ENCODE data around the gene PAGE2.
A peak's percentile ranks its signal among the peaks of the same experiment; 100 is the strongest.
"Not testable (repeated sequence)": the region's sequence is repeated elsewhere in the genome, so short reads cannot be mapped to it uniquely, and the experiment has no call there.

The PAGE2 gene

DNA sequence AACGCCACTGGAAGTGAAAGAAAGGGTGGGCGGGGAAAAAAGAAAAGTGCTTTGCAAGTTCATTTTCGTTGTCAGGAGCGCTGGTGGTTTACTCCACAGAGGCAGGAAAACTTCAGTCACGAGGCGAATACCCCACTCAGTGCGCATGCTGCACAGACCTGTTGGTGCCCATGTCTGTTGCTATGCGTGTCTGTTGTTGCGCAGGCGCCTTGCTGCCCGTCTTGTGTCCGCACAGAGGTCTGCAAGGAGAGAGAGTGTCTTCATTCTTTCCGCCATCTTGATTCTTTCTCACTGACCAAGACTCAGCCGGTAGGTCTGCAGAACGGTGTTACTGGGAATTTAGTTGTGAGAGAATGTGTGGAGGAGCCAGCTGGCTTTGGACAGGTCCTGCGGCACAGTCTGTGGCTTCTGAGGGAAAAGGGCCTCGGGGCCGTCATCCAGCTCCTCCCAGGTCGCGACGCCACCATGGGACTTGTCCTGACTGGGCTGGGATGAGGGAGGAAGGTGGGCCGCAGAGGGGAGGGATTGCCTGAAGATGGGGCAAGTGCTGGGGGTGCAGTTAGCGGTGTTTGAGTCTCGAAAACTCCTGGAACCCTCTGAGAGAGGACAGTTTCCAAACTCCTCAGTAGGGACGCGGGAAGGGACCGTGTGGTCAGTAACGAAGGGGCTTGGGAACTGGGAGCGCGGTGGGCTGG, at the start of gene PAGE2:
PAGE2 (plus strand) TSS at position 224 of the 695 bp plus-strand sequence. CDS start 1,003 bp downstream, outside the sequence.
- DNase-seq: no peak

DNA sequence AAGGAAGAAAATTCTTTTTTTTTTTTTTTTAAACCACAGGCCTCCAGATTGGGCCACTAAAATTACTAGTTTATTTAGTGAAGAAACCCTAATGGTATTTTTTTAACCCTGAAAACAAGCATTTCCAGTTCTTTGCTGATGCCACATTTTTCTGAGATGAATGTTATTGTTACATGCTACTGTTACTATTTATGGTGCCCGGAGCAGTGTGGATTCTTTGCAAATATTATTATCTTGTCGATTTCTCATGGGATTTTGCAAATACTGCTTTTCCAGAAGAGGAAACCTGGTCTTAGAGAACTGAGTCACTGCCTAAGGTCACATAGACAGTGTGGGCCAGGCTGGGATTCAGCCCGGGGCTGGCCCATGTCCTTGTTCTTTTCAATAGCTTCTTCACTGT, 49.3 kb upstream of the PAGE2 start:
- DNase-seq: no peak

GRCh38 chrX:55041514-55041913, 47.3 kb upstream of the PAGE2 start:
- no peak for DNase-seq

- DNase-seq: not testable (repeated sequence)
Observed at GRCh38 chrX:55050599-55050998, 38.2 kb upstream of the PAGE2 start.

- peak in 1 of 2 experiments; percentile 11 for DNase-seq
Observed at GRCh38 chrX:55056820-55057674, 31.8 kb upstream of the PAGE2 start.

DNA sequence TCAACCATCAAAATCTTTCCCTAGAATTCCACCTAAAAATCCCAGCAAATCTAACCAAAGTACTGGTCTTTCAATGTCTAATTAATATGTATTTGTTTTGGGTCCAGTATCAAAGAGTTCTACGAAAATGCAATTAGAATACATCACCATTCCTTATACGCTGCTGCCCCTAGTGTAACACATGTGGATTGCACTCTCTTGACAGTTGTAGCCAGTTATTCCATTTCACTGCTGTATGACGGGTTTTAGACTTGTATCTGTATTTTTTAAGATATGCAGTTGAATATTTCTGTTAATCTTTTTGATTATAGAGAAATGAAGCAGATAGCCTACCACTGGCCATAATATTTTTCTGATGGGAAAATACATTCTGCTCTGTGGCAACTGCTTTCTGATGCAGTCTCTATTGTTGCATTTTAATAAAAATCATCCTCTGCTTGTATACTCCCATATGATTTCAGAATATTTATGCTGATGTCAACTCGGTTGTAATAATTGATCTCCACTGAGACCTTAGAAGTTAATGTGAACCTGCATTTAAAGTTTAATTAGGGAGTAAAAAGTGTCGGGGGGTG, 31.1 kb upstream of the PAGE2 start:
- peak in 1 of 2 experiments; percentile 11 for DNase-seq

GRCh38 chrX:55067180-55067579, 21.6 kb upstream of the PAGE2 start:
- not testable (repeated sequence) for DNase-seq

DNA sequence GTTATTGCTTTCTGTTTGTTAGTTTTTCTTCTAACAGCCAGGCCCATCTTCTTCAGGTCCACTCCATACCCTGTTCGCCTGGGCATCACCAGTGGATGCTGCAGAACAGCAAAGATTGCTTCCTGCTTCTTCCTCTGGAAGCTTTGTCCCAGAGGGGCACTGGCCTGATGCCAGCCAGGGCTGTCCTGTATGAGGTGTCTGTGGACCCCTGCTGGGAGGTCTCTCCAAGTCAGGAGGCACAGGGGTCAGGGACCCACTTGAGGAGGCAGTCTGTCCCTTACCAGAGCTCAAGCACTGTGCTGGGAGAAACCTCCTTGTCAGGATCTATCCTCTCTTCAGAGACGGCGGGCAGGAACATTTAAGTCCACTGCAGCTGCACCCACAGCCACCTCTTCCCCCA, 16.5 kb upstream of the PAGE2 start:
- DNase-seq: no peak

DNA sequence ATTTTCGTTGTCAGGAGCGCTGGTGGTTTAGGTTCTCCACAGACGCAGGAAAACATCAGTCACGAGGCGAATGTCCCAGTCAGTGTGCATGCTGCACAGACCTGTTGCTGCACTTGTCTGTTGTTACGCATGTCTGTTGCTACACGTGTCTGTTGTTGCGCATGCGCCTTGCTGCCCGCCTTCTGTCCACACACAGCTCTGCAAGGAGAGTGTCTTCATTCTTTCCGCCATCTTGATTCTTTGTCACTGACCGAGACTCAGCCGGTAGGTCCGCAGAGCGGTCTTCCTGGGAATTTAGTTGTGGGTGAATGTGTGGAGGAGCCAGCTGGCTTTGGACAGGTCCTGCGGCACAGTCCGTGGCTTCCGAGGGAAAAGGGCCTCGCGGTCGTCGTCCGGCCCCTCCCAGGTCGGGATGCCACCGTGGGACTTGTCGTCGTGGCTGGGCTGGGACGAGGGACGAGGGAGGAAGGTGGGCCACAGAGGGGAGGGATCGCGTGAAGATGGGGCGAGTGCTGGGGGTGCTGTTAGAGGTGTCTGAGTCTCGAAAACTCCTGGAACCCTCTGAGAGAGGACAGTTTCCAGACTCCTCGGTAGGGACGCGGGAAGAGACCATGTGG, 13.9 kb upstream of the PAGE2 start, which contains the start of gene PAGE2B:
PAGE2B (plus strand) TSS at position 180 of the 617 bp plus-strand sequence. CDS start 1,012 bp downstream, outside the sequence.
- no peak for DNase-seq

- no peak for DNase-seq
Observed at GRCh38 chrX:55098691-55099090, 9.9 kb downstream of the PAGE2 start.

DNA sequence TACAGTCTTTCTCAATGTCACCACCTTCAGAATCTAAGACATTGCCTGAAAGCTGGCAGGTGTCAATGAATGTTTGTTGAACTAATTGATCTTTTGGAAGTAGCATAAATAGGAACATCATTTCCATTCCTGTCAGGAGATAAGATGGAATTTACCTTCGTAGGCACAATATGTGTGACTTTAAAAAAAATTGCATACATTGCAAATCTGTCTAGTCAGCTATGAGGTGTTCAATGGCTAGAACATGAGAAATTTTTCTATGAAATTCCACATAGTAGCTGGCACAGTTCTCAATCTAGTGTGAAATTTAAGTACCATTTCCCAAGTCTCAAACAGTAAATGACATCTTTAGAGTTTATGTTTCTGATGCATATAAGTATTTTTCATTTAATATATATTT, 10.3 kb downstream of the PAGE2 start:
- DNase-seq: no peak

- DNase-seq: no peak
Observed at GRCh38 chrX:55102754-55103153, 13.9 kb downstream of the PAGE2 start.

DNA sequence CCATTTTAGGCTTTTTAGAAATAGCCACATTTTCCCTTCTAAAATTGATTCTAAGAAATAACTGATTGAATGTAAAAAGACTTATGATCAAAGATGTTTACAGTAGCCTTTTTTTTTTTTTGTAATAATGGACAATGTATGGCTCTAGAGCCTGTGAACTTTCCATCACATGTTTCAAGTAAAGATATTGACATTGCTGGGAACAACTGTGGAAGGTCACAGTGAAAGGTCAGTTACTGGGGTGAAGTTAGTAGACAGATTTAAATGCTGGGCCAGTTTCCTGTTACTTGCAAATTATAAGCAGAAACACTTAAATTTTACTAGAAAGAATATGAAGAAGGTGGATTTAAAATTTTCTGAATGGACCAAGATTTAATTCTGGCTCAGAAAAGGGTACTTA, 18.4 kb downstream of the PAGE2 start:
- no peak for DNase-seq

DNA sequence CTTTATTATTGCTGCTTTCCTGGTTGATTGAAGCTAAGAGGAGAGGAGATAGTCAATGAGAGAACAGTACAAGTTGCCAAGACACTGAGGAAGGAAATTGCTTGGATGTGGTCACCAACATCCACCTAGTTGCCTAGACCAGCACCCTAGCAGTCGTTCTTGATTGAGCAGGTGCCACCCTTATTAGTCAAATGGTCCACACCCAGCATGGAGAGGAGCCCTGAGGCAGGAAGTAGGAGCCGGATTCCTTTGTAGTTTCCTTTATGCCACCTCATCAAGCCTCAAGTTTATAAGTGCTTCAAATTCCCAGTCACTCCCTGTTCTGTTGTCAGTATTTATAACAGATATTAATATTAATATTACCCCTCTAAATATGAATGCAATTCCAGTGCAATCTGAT, 19.1 kb downstream of the PAGE2 start:
- DNase-seq: no peak

DNA sequence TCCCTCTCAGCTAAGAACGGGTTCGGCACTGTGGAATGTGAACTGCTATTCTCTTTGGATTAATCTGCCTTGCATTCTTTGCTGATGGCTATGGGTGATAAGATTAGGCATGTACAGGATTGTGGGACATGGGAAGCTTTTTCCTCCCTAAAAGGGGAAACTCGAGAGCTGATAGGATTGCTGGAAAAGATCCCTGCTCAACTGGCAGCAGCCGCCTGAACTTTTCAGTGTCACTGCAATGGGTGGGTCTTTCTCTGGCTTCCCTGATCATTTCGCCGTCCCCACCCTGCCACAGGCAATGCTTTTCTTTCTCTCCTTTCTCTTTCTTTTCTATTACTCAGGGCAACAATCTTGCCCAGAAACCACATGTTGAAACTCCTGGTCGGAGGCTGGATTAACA, 20.5 kb downstream of the PAGE2 start:
- DNase-seq: no peak

DNA sequence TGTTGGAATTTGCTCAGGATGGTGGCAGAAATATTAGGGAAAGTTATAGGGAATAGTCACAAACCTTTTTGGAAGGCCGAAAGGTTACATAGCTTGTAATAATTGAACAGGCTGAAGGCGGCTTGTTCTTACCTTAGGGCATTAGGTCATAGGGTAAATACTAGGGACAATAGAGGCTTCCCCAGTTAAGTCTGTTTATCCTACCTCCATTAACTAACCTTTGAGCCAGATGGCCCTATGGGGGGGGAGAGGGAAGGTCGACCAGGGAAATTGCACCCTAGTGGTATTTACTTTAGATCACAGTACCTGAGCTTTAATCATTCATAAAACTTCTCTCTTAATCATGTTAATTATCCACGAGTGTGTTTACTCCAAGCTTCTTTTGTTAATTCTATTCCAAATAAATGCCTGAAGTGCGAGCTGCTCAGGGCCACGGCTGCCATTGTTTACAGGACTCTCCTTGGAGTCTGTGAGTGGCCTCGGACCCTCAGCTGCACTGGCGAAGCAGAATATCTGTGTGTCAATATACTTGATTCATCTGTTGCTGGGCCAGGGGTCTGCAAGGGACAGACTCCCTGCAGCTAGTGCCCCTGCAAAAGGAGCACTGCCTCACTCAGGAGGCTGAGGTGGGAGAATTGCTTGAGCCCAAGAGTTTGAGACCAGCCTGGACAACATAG, 22.9 kb downstream of the PAGE2 start:
- no peak for DNase-seq

DNA sequence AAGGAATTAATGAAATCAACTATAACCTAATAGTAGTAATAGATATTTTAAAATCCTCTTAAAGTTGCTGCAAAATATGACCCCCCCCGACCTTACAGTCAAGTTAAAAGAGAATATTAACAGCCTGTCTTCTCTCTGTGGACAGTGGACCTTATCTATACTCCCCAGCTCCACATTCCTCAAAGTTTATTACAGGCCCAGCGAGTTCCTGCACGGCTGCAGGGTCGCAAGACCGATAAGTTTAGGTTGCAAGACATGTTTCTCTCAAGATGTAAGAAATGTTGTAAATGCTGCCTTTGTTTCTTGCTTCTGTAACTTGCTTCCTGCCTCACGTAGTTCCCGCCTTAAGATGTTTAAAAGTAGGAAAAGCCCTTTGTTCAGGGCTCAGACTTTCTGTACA, 27.8 kb downstream of the PAGE2 start:
- not testable (repeated sequence) for DNase-seq

DNA sequence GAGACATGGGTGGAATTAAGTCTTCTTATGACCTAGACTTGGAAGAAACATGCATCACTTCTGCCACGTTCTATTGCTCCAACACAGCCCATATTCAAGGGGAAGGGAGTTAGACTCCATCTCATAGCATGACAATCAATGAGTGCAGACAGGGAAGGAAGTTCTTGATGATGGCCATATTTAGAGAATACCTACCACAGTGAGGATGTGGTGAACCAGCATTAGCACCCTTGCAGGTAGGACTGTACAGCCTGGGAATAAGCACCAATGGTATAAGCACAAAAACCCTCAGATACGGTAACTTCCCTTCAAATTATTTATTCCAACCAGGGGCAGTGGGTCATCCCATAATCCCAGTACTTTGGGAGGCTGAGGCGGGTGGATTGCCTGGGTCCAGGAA, 29.8 kb downstream of the PAGE2 start:
- no peak for DNase-seq

- no peak for DNase-seq
Observed at GRCh38 chrX:55119271-55119670, 30.5 kb downstream of the PAGE2 start.

DNA sequence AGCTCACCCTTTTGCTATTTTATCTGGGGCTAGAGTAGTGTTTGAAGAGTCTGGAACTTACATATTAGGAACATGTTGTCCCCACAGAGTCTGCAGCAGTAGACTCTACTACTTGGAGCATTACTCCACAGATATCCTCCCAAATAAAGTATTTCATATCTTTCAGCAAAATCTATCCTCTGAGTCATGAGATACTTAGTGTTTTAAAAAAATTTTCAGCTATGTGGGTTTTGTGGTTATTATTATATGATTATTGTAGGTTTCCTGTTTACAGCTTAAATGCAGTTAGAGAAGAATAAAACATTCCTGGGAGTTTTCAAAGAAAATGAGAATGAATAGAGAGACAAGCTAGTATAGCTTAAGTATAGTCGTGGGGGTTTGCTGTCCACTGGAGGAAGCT, 30.9 kb downstream of the PAGE2 start:
- DNase-seq: no peak

DNA sequence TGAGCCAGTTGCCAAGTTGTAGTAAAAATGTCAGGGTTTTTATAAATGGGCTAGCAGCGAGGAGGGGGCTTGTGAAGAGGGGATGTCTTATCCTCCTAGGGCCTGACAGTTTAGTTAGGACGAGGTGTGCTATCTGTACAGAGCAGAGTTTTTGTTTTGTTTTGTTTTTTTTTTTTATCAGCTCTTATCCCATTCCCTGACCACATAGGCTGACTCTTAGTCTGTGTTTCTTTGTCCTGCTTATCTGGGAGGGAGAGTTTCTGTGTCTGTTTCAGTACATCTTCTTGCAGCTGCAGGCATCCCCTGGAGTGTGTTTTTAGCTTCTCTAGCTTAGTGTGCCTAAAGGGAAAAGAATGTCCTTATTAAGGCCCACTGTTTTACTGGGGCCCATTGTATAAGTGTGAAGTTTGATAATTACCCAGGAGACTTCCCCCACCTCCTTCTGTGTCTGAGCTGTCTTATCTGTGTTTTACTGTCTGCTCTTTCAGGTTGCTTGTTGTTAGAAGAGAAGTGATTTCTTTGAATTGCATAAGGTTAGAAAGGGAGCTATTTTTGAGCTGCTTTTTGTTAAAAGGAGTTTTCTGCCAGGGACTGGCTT, 32.0 kb downstream of the PAGE2 start:
- DNase-seq: no peak

GRCh38 chrX:55123900-55124299, 35.1 kb downstream of the PAGE2 start:
- DNase-seq: no peak

Measured in stimulated activated CD4-positive, alpha-beta T cell treated with anti-CD3 and anti-CD28 coated beads, Interleukin-4, amount 100 ng/mL, for 4 hours (primary cell).